Measurements from ENCODE around the gene GAR1. TPM values are rescaled to one million over a fixed set of nuclear protein-coding genes. Genes with fewer than 3 reads are reported as not detected.

GAR1 gene
- total and polyA plus RNA-seq, 9 of the 15 experiments (the other 6 are each of a cell fraction or from before 2014, with no cell fraction given), result 35.7 to 194 (median 68.2) TPM

DNA sequence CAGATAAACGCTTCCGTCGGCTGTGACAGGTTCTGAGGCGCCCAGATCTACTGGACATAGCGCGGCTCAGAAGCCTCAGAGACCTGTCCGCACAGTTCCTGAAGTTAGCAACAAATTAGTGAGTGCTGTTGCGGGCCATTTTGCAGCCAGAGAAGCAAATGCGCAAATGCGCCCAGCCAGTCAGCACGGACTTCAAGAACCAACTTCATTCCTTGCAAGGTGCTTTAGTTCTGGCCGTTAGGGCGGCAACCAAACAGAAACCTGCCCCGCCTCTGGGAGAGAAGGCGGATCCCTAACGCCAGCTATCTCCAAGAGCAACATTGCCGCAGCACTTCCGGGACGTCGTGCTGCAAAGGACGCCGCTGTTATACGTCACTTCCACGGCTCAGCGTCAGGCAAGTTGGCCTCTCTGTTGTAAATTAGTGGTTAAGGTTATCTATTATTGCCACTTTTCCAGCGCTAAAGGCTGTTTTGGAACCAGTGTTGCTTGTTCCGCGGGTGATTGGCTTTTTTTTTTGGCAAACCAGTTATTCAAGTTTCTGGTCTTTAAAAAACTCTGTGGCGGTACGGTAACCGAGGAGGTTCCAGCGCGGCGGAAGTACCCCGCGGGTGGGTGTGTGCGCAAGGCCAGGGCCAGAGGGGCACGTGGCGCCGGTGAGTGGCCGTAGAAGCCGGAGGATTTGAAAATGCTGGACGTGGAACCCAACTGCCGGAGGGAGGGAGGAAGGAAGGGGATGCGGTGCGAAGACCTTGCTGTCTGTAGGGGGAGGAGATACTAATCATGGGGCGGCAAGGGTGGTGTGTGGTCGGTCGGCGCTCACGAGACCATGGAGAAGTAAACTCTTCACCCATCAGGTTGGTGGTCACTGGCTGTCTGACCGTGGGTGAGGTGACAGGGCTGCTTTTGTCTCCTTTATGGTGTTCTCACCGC lies at the start of gene GAR1 (continued):
- TF ChIP-seq, protein P1, sequence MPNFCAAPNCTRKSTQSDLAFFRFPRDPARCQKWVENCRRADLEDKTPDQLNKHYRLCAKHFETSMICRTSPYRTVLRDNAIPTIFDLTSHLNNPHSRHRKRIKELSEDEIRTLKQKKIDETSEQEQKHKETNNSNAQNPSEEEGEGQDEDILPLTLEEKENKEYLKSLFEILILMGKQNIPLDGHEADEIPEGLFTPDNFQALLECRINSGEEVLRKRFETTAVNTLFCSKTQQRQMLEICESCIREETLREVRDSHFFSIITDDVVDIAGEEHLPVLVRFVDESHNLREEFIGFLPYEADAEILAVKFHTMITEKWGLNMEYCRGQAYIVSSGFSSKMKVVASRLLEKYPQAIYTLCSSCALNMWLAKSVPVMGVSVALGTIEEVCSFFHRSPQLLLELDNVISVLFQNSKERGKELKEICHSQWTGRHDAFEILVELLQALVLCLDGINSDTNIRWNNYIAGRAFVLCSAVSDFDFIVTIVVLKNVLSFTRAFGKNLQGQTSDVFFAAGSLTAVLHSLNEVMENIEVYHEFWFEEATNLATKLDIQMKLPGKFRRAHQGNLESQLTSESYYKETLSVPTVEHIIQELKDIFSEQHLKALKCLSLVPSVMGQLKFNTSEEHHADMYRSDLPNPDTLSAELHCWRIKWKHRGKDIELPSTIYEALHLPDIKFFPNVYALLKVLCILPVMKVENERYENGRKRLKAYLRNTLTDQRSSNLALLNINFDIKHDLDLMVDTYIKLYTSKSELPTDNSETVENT (CRISPR knock-in tag; IDR thresholded peaks at IDR 0.05), result peak; percentile 60; the same call in 1 of the 2 replicates
- TF ChIP-seq ZNF24 (IDR thresholded peaks at IDR 0.05) (0 out of 2 replicates have a peak, but pooled peaks have one; percentile 46), HDAC2 (IDR thresholded peaks at IDR 0.05) (peak; percentile 87), ZNF217 (CRISPR knock-in tag; IDR thresholded peaks at IDR 0.05) (no peak), NRF1 (conservative IDR thresholded peaks at IDR 0.05 in 1 of 2, IDR thresholded peaks at IDR 0.05 in 1 of 2) (peak; percentile 67 to 75), DPF2 (IDR thresholded peaks at IDR 0.05) (no peak; the same call in 1 of the 2 replicates), PHF8 (IDR thresholded peaks at IDR 0.05; ENCODE audit: borderline replicate concordance, low read length) (peak; percentile 79), ZNF778 (CRISPR knock-in tag; IDR thresholded peaks at IDR 0.05) (no peak), PURB (CRISPR knock-in tag; IDR thresholded peaks at IDR 0.05; ENCODE audit: low read depth) (no peak), SIRT6 (IDR thresholded peaks at IDR 0.05; ENCODE audit: low read depth, low read length) (no peak), RNF2 (IDR thresholded peaks at IDR 0.05) (peak; percentile 61; the same call in 1 of the 2 replicates), CBFA2T3 (IDR thresholded peaks at IDR 0.05) (peak; percentile 45), ASH1L (IDR thresholded peaks at IDR 0.05; ENCODE audit: borderline replicate concordance, low read depth, partially characterized antibody) (peak; percentile 49)
- TF ChIP-seq, protein P2, sequence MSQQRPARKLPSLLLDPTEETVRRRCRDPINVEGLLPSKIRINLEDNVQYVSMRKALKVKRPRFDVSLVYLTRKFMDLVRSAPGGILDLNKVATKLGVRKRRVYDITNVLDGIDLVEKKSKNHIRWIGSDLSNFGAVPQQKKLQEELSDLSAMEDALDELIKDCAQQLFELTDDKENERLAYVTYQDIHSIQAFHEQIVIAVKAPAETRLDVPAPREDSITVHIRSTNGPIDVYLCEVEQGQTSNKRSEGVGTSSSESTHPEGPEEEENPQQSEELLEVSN (IDR thresholded peaks at IDR 0.05; ENCODE audit: borderline replicate concordance in 1 of 2, extremely low read depth in 1 of 2, insufficient read depth in 1 of 2, insufficient read length in 1 of 2, low read depth in 1 of 2, low read length in 1 of 2, poor library complexity in 1 of 2, severe bottlenecking in 1 of 2), result peak; percentile 15 to 76
- TF ChIP-seq, protein P3, sequence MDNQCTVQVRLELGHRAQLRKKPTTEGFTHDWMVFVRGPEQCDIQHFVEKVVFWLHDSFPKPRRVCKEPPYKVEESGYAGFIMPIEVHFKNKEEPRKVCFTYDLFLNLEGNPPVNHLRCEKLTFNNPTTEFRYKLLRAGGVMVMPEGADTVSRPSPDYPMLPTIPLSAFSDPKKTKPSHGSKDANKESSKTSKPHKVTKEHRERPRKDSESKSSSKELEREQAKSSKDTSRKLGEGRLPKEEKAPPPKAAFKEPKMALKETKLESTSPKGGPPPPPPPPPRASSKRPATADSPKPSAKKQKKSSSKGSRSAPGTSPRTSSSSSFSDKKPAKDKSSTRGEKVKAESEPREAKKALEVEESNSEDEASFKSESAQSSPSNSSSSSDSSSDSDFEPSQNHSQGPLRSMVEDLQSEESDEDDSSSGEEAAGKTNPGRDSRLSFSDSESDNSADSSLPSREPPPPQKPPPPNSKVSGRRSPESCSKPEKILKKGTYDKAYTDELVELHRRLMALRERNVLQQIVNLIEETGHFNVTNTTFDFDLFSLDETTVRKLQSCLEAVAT (IDR thresholded peaks at IDR 0.05), result peak; percentile 27 to 46; a peak in 1 of 4 replicates
- TF ChIP-seq, protein P4, sequence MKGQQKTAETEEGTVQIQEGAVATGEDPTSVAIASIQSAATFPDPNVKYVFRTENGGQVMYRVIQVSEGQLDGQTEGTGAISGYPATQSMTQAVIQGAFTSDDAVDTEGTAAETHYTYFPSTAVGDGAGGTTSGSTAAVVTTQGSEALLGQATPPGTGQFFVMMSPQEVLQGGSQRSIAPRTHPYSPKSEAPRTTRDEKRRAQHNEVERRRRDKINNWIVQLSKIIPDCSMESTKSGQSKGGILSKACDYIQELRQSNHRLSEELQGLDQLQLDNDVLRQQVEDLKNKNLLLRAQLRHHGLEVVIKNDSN (CRISPR knock-in tag; IDR thresholded peaks at IDR 0.05), result peak; percentile 80

All from K562 (cell line).